ENCODE results near the gene CD101. TPM values are rescaled to one million over a fixed set of nuclear protein-coding genes. Genes with fewer than 3 reads are reported as not detected.
"Not testable (repeated sequence)": the region's sequence is repeated elsewhere in the genome, so short reads cannot be mapped to it uniquely, and the experiment has no call there.

Gene CD101
- polyA plus RNA-seq, result 1.8 TPM

- peak within 1 kb of the TSS in 2 of 4 donors; percentile 38 to 69 for H3K4me3 Mint-ChIP-seq
- peaks cover 19 to 23% (median 21%) of the 10 kb centered on the region in 3 donors for H3K4me1 Mint-ChIP-seq
- H3K9me3 Mint-ChIP-seq, result peaks cover 0 to 2% (median 0%) of the 10 kb centered on the region in 3 donors
Measured at GRCh38 chr1:117001254-117001927, at the start of gene CD101. CD101 (plus strand) TSS chr1:117001760; CDS start chr1:117001818, 58 bp downstream.

GRCh38 chr1:116952738-116953275, 48.8 kb upstream of the CD101 start:
- Mint-ChIP-seq H3K9me3 (no peaks in the 10 kb centered on the region), H3K4me1 (no peaks in the 10 kb centered on the region), H3K36me3 (no peaks in the 10 kb centered on the region), H3K27ac (no peak overlapping the region), H3K4me3 (no peak overlapping the region), H3K27me3 (peaks cover 1% of the 10 kb centered on the region)

More at GRCh38 chr1:117001254-117001927, at the start of gene CD101:
- Mint-ChIP-seq H3K27ac (peak within 1 kb of the TSS in 2 of 3 donors; percentile 37 to 88), H3K27me3 (no peaks in the 10 kb centered on the region), H3K36me3 (peaks cover 2% of the 10 kb centered on the region)

- H3K36me3 Mint-ChIP-seq, result no peaks in the 10 kb centered on the region
- no peak overlapping the region for H3K27ac Mint-ChIP-seq
- no peaks in the 10 kb centered on the region for H3K9me3 Mint-ChIP-seq
- no peaks in the 10 kb centered on the region for H3K4me1 Mint-ChIP-seq
- H3K4me3 Mint-ChIP-seq, result no peak overlapping the region
- peaks cover 1% of the 10 kb centered on the region for H3K27me3 Mint-ChIP-seq
Measured at GRCh38 chr1:116954440-116954839, 47.1 kb upstream of the CD101 start.

GRCh38 chr1:116956378-116956777, 45.2 kb upstream of the CD101 start:
- no peaks in the 10 kb centered on the region for H3K36me3 Mint-ChIP-seq
- H3K27me3 Mint-ChIP-seq, result peaks cover 1% of the 10 kb centered on the region
- H3K27ac Mint-ChIP-seq, result no peak overlapping the region
- no peak overlapping the region for H3K4me3 Mint-ChIP-seq
- H3K9me3 Mint-ChIP-seq, result no peaks in the 10 kb centered on the region
- no peaks in the 10 kb centered on the region for H3K4me1 Mint-ChIP-seq

- no peak overlapping the region for H3K4me3 Mint-ChIP-seq
- no peaks in the 10 kb centered on the region for H3K27me3 Mint-ChIP-seq
- no peaks in the 10 kb centered on the region for H3K9me3 Mint-ChIP-seq
- H3K36me3 Mint-ChIP-seq, result no peaks in the 10 kb centered on the region
- no peak overlapping the region for H3K27ac Mint-ChIP-seq
- no peaks in the 10 kb centered on the region for H3K4me1 Mint-ChIP-seq
Measured at GRCh38 chr1:116957646-116958045, 43.9 kb upstream of the CD101 start.

GRCh38 chr1:116958110-116958509, 43.5 kb upstream of the CD101 start:
- no peak overlapping the region for H3K4me3 Mint-ChIP-seq
- no peaks in the 10 kb centered on the region for H3K27me3 Mint-ChIP-seq
- H3K27ac Mint-ChIP-seq, result no peak overlapping the region
- H3K4me1 Mint-ChIP-seq, result no peaks in the 10 kb centered on the region
- H3K9me3 Mint-ChIP-seq, result no peaks in the 10 kb centered on the region
- H3K36me3 Mint-ChIP-seq, result no peaks in the 10 kb centered on the region

GRCh38 chr1:116958977-116959376, 42.6 kb upstream of the CD101 start:
- H3K36me3 Mint-ChIP-seq, result no peaks in the 10 kb centered on the region
- H3K4me1 Mint-ChIP-seq, result no peaks in the 10 kb centered on the region
- H3K27me3 Mint-ChIP-seq, result no peaks in the 10 kb centered on the region
- no peaks in the 10 kb centered on the region for H3K9me3 Mint-ChIP-seq
- no peak overlapping the region for H3K27ac Mint-ChIP-seq
- no peak overlapping the region for H3K4me3 Mint-ChIP-seq

- Mint-ChIP-seq H3K4me3 (no peak overlapping the region), H3K27ac (no peak overlapping the region), H3K4me1 (no peaks in the 10 kb centered on the region), H3K36me3 (no peaks in the 10 kb centered on the region), H3K27me3 (no peaks in the 10 kb centered on the region), H3K9me3 (no peaks in the 10 kb centered on the region)
Measured at GRCh38 chr1:116961606-116962005, 40.0 kb upstream of the CD101 start.

GRCh38 chr1:116962987-116963639, 38.4 kb upstream of the CD101 start:
- Mint-ChIP-seq H3K9me3 (no peaks in the 10 kb centered on the region), H3K36me3 (no peaks in the 10 kb centered on the region), H3K27ac (no peak overlapping the region), H3K4me1 (no peaks in the 10 kb centered on the region), H3K27me3 (peaks cover 3% of the 10 kb centered on the region), H3K4me3 (no peak overlapping the region)

GRCh38 chr1:116966791-116967190, 34.8 kb upstream of the CD101 start:
- Mint-ChIP-seq H3K4me3 (no peak overlapping the region), H3K4me1 (no peaks in the 10 kb centered on the region), H3K27ac (no peak overlapping the region), H3K27me3 (peaks cover 6% of the 10 kb centered on the region), H3K9me3 (no peaks in the 10 kb centered on the region), H3K36me3 (peaks cover 1% of the 10 kb centered on the region)

- Mint-ChIP-seq H3K4me3 (no peak overlapping the region), H3K27ac (no peak overlapping the region), H3K4me1 (no peaks in the 10 kb centered on the region), H3K27me3 (peaks cover 10% of the 10 kb centered on the region), H3K9me3 (no peaks in the 10 kb centered on the region), H3K36me3 (peaks cover 1% of the 10 kb centered on the region)
Measured at GRCh38 chr1:116968724-116969123, 32.8 kb upstream of the CD101 start.

- no peak overlapping the region for H3K27ac Mint-ChIP-seq
- no peaks in the 10 kb centered on the region for H3K4me1 Mint-ChIP-seq
- peaks cover 0 to 2% (median 0%) of the 10 kb centered on the region in 3 donors for H3K9me3 Mint-ChIP-seq
- H3K36me3 Mint-ChIP-seq, result peaks cover 1% of the 10 kb centered on the region
- no peak overlapping the region for H3K4me3 Mint-ChIP-seq
- H3K27me3 Mint-ChIP-seq, result peaks cover 17% of the 10 kb centered on the region
Measured at GRCh38 chr1:116971258-116971860, 30.2 kb upstream of the CD101 start.

GRCh38 chr1:116971965-116972673, 29.4 kb upstream of the CD101 start:
- no peak overlapping the region for H3K4me3 Mint-ChIP-seq
- H3K4me1 Mint-ChIP-seq, result no peaks in the 10 kb centered on the region
- peaks cover 14% of the 10 kb centered on the region for H3K27me3 Mint-ChIP-seq
- no peak overlapping the region for H3K27ac Mint-ChIP-seq
- peaks cover 0 to 2% (median 0%) of the 10 kb centered on the region in 3 donors for H3K9me3 Mint-ChIP-seq
- H3K36me3 Mint-ChIP-seq, result peaks cover 1% of the 10 kb centered on the region

GRCh38 chr1:116972674-116973030, 28.9 kb upstream of the CD101 start:
- peaks cover 1% of the 10 kb centered on the region for H3K36me3 Mint-ChIP-seq
- H3K27ac Mint-ChIP-seq, result no peak overlapping the region
- H3K4me3 Mint-ChIP-seq, result no peak overlapping the region
- H3K4me1 Mint-ChIP-seq, result no peaks in the 10 kb centered on the region
- peaks cover 14% of the 10 kb centered on the region for H3K27me3 Mint-ChIP-seq
- peaks cover 0 to 2% (median 0%) of the 10 kb centered on the region in 3 donors for H3K9me3 Mint-ChIP-seq

GRCh38 chr1:116980309-116980708, 21.3 kb upstream of the CD101 start:
- H3K36me3 Mint-ChIP-seq, H3K27me3 Mint-ChIP-seq, H3K4me1 Mint-ChIP-seq, H3K9me3 Mint-ChIP-seq, H3K27ac Mint-ChIP-seq, H3K4me3 Mint-ChIP-seq: not testable (repeated sequence)

All from IgD-negative memory B cell (primary cell).